WTC11 (cell line): ENCODE measurements around the gene KBTBD8.

Source experiments
- E2F1 ChIP-seq: sonication (generic); formaldehyde crosslinking; IDR thresholded peaks from 2 replicates; pipeline ENCODE4 v1.8.0; 2022; ENCODE audit warnings: mild to moderate bottlenecking, missing genetic modification reagents
- FOXK1 ChIP-seq: sonication (generic); formaldehyde crosslinking; IDR thresholded peaks from 2 replicates; pipeline ENCODE4 v1.8.0; 2022; ENCODE audit warnings: mild to moderate bottlenecking, moderate library complexity, missing genetic modification reagents
- NFYB ChIP-seq: sonication (generic); formaldehyde crosslinking; conservative IDR thresholded peaks from 2 replicates; pipeline ENCODE4 v1.8.0; 2022; ENCODE audit warnings: low read depth, missing genetic modification reagents
- NR3C1 ChIP-seq: sonication (generic); formaldehyde crosslinking; conservative IDR thresholded peaks from 2 replicates; pipeline ENCODE4 v1.8.1; 2023; ENCODE audit warnings: low read depth, mild to moderate bottlenecking, missing genetic modification reagents
- RELA ChIP-seq: sonication (generic); formaldehyde crosslinking; IDR thresholded peaks from 2 replicates; pipeline ENCODE4 v1.8.1; 2022; ENCODE audit warnings: missing genetic modification reagents, mild to moderate bottlenecking, borderline replicate concordance
- SP1 ChIP-seq: sonication (generic); formaldehyde crosslinking; conservative IDR thresholded peaks from 2 replicates; pipeline ENCODE4 v1.8.1; 2022; ENCODE audit warnings: missing genetic modification reagents
- TCF7 ChIP-seq: sonication (generic); formaldehyde crosslinking; IDR thresholded peaks from 2 replicates; pipeline ENCODE4 v1.8.0; 2022; ENCODE audit warnings: mild to moderate bottlenecking, low read depth, missing genetic modification reagents, moderate library complexity
- USF1 ChIP-seq: sonication (generic); formaldehyde crosslinking; IDR thresholded peaks from 2 replicates; pipeline ENCODE4 v1.8.0; 2022; ENCODE audit warnings: mild to moderate bottlenecking, missing genetic modification reagents
- TF ChIP-seq, protein P1 (sequence below): fragments of 200-600 bp; IDR thresholded peaks from 2 replicates; pipeline ENCODE4 v1.8.0; 2022; ENCODE audit warnings: antibody characterized with exemption
- TF ChIP-seq, protein P2 (sequence below): sonication (generic); formaldehyde crosslinking; IDR thresholded peaks from 2 replicates; pipeline ENCODE4 v1.8.1; 2023; ENCODE audit warnings: mild to moderate bottlenecking, moderate library complexity, missing genetic modification reagents
- TF ChIP-seq, protein P3 (sequence below): sonication (generic); formaldehyde crosslinking; IDR thresholded peaks from 2 replicates; pipeline ENCODE4 v1.8.1; 2022; ENCODE audit warnings: missing genetic modification reagents, borderline replicate concordance
- TF ChIP-seq, protein P4 (sequence below): sonication (generic); formaldehyde crosslinking; conservative IDR thresholded peaks from 2 replicates; pipeline ENCODE4 v1.8.1; 2022; ENCODE audit warnings: mild to moderate bottlenecking, missing genetic modification reagents

DNA sequence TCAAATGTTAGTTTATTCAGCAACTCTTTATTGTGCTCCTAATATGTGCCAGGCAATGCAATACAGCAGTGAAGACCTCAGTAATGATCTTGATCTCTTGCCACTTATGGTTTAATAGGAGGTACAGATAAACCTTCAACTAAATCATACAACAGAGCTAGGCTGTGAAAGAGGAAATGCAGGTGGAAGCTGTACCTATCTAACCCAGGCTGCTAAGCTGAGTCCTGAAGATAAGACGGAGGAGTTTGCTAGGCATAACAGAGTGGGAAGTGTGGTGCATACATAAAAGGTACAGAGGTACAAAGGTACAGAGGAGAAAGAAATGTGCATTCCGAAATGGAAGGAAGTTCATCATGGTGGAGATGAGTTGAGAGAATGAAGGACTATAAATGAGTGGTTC lies 35.0 kb downstream of the KBTBD8 start:
- TF ChIP-seq, protein P1, sequence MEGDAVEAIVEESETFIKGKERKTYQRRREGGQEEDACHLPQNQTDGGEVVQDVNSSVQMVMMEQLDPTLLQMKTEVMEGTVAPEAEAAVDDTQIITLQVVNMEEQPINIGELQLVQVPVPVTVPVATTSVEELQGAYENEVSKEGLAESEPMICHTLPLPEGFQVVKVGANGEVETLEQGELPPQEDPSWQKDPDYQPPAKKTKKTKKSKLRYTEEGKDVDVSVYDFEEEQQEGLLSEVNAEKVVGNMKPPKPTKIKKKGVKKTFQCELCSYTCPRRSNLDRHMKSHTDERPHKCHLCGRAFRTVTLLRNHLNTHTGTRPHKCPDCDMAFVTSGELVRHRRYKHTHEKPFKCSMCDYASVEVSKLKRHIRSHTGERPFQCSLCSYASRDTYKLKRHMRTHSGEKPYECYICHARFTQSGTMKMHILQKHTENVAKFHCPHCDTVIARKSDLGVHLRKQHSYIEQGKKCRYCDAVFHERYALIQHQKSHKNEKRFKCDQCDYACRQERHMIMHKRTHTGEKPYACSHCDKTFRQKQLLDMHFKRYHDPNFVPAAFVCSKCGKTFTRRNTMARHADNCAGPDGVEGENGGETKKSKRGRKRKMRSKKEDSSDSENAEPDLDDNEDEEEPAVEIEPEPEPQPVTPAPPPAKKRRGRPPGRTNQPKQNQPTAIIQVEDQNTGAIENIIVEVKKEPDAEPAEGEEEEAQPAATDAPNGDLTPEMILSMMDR, result no peak
- TF ChIP-seq TCF7 (CRISPR knock-in tag), result no peak
- TF ChIP-seq NR3C1 (CRISPR knock-in tag), result no peak
- TF ChIP-seq, protein P2, sequence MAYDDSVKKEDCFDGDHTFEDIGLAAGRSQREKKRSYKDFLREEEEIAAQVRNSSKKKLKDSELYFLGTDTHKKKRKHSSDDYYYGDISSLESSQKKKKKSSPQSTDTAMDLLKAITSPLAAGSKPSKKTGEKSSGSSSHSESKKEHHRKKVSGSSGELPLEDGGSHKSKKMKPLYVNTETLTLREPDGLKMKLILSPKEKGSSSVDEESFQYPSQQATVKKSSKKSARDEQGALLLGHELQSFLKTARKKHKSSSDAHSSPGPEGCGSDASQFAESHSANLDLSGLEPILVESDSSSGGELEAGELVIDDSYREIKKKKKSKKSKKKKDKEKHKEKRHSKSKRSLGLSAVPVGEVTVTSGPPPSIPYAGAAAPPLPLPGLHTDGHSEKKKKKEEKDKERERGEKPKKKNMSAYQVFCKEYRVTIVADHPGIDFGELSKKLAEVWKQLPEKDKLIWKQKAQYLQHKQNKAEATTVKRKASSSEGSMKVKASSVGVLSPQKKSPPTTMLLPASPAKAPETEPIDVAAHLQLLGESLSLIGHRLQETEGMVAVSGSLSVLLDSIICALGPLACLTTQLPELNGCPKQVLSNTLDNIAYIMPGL, result no peak
- TF ChIP-seq SP1 (CRISPR knock-in tag), result no peak
- no peak for TF ChIP-seq NFYB (CRISPR knock-in tag)
- TF ChIP-seq E2F1, result no peak
- TF ChIP-seq, protein P3, sequence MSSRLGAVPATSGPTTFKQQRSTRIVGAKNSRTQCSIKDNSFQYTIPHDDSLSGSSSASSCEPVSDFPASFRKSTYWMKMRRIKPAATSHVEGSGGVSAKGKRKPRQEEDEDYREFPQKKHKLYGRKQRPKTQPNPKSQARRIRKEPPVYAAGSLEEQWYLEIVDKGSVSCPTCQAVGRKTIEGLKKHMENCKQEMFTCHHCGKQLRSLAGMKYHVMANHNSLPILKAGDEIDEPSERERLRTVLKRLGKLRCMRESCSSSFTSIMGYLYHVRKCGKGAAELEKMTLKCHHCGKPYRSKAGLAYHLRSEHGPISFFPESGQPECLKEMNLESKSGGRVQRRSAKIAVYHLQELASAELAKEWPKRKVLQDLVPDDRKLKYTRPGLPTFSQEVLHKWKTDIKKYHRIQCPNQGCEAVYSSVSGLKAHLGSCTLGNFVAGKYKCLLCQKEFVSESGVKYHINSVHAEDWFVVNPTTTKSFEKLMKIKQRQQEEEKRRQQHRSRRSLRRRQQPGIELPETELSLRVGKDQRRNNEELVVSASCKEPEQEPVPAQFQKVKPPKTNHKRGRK, result no peak
- TF ChIP-seq USF1, result no peak
- no peak for TF ChIP-seq FOXK1
- TF ChIP-seq RELA, result no peak
- TF ChIP-seq, protein P4, sequence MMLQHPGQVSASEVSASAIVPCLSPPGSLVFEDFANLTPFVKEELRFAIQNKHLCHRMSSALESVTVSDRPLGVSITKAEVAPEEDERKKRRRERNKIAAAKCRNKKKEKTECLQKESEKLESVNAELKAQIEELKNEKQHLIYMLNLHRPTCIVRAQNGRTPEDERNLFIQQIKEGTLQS (CRISPR knock-in tag), result no peak
